MM.1S (cell line): ENCODE data around the gene CUTA.

ENCODE experiments used
- DNase-seq: peaks from one replicate; pipeline ENCODE4 v3.0.0-alpha.2; 2015
- H2AFZ ChIP-seq: fragments of 300-600 bp; sonication (generic); 2 replicates; pipeline ENCODE4 v1.6.0; 2016; ENCODE audit warnings: antibody characterized with exemption, low read length
- H3F3A ChIP-seq: fragments of 300-600 bp; sonication (generic); 2 replicates; pipeline ENCODE4 v1.6.1; 2016; ENCODE audit warnings: mild to moderate bottlenecking, antibody characterized with exemption, low read length, moderate library complexity, mixed read lengths; ENCODE audit not compliant: insufficient read depth
- H3K27ac ChIP-seq: fragments of 300-600 bp; sonication (generic); 2 replicates; pipeline ENCODE4 v1.5.1; 2016; ENCODE audit warnings: mild to moderate bottlenecking, low read length
- H3K27me3 ChIP-seq: fragments of 300-600 bp; sonication (generic); replicated peaks from 2 replicates; pipeline ENCODE4 v1.6.0; 2016; ENCODE audit warnings: low read length; ENCODE audit not compliant: insufficient read depth
- H3K36me3 ChIP-seq: fragments of 300-600 bp; sonication (generic); replicated peaks from 2 replicates; pipeline ENCODE4 v1.6.1; 2016; ENCODE audit warnings: mild to moderate bottlenecking, low read length, mixed read lengths; ENCODE audit not compliant: insufficient read depth
- H3K4me1 ChIP-seq: fragments of 300-600 bp; sonication (generic); 2 replicates; pipeline ENCODE4 v1.6.1; 2016; ENCODE audit warnings: low read length, mixed read lengths
- H3K4me2 ChIP-seq: fragments of 300-600 bp; sonication (generic); 2 replicates; pipeline ENCODE4 v1.6.0; 2016; ENCODE audit warnings: low read depth, low read length
- H3K4me3 ChIP-seq: fragments of 300-600 bp; sonication (generic); 2 replicates; pipeline ENCODE4 v1.5.1; 2016; ENCODE audit warnings: low read length, mixed read lengths
- H3K79me2 ChIP-seq: fragments of 300-600 bp; sonication (generic); 2 replicates; pipeline ENCODE4 v1.6.1; 2016; ENCODE audit warnings: mixed run types, low read length, mixed read lengths
- H3K9ac ChIP-seq: fragments of 300-600 bp; sonication (generic); 2 replicates; pipeline ENCODE4 v1.6.1; 2016; ENCODE audit warnings: low read length, mixed read lengths
- H3K9me2 ChIP-seq: fragments of 300-600 bp; sonication (generic); replicated peaks from 2 replicates; pipeline ENCODE4 v1.6.1; 2016; ENCODE audit warnings: mild to moderate bottlenecking, low read length, mixed read lengths; ENCODE audit not compliant: insufficient read depth
- H3K9me3 ChIP-seq: fragments of 300-600 bp; sonication (generic); replicated peaks from 2 replicates; pipeline ENCODE4 v1.6.1; 2016; ENCODE audit warnings: mild to moderate bottlenecking, low read length, mixed read lengths; ENCODE audit not compliant: insufficient read depth
- H4K20me1 ChIP-seq: fragments of 300-600 bp; sonication (generic); 2 replicates; pipeline ENCODE4 v1.6.1; 2016; ENCODE audit warnings: mild to moderate bottlenecking, low read length, moderate library complexity, mixed read lengths; ENCODE audit not compliant: insufficient read depth
- EZH2 ChIP-seq: fragments of 300-600 bp; sonication (generic); optimal IDR thresholded peaks from 2 replicates; pipeline ENCODE3; 2017; ENCODE audit warnings: low read depth, mild to moderate bottlenecking, antibody characterized with exemption, low read length, mixed read lengths
- EZH2phosphoT487 ChIP-seq: fragments of 300-600 bp; sonication (generic); IDR thresholded peaks from 2 replicates; pipeline ENCODE4 v1.6.1; 2018; ENCODE audit warnings: antibody characterized with exemption, low read length
- TF ChIP-seq, protein P1 (sequence below): fragments of 300-600 bp; sonication (generic); IDR thresholded peaks from 2 replicates; pipeline ENCODE4 v1.5.1; 2016; ENCODE audit warnings: antibody characterized with exemption, low read length, mixed read lengths

CUTA gene

GRCh38 chr6:33452496-33452895, 34.6 kb upstream of the CUTA start:
- no peak overlapping the region for H3K27ac ChIP-seq
- no peak overlapping the region for H3K4me2 ChIP-seq
- H2AFZ ChIP-seq, result no peak overlapping the region
- TF ChIP-seq EZH2 (no peak), EZH2phosphoT487 (no peak)
- TF ChIP-seq, protein P1, sequence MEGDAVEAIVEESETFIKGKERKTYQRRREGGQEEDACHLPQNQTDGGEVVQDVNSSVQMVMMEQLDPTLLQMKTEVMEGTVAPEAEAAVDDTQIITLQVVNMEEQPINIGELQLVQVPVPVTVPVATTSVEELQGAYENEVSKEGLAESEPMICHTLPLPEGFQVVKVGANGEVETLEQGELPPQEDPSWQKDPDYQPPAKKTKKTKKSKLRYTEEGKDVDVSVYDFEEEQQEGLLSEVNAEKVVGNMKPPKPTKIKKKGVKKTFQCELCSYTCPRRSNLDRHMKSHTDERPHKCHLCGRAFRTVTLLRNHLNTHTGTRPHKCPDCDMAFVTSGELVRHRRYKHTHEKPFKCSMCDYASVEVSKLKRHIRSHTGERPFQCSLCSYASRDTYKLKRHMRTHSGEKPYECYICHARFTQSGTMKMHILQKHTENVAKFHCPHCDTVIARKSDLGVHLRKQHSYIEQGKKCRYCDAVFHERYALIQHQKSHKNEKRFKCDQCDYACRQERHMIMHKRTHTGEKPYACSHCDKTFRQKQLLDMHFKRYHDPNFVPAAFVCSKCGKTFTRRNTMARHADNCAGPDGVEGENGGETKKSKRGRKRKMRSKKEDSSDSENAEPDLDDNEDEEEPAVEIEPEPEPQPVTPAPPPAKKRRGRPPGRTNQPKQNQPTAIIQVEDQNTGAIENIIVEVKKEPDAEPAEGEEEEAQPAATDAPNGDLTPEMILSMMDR, result no peak
- DNase-seq, result no peak
- no peaks in the 10 kb centered on the region for H3K36me3 ChIP-seq
- H3K9me3 ChIP-seq, result no peaks in the 10 kb centered on the region
- H3K27me3 ChIP-seq, result no peaks in the 10 kb centered on the region
- H3F3A ChIP-seq, result no peaks in the 10 kb centered on the region
- peaks cover 20% of the 10 kb centered on the region for H3K79me2 ChIP-seq
- no peaks in the 10 kb centered on the region for H3K4me1 ChIP-seq
- H3K9ac ChIP-seq, result no peak overlapping the region
- H3K4me3 ChIP-seq, result no peak overlapping the region
- no peaks in the 10 kb centered on the region for H4K20me1 ChIP-seq
- no peaks in the 10 kb centered on the region for H3K9me2 ChIP-seq

- no peak overlapping the region for H3K27ac ChIP-seq
- H3F3A ChIP-seq, result no peaks in the 10 kb centered on the region
- H2AFZ ChIP-seq, result no peak overlapping the region
- no peak for TF ChIP-seq EZH2phosphoT487
- TF ChIP-seq, protein P1, result no peak
- no peaks in the 10 kb centered on the region for H4K20me1 ChIP-seq
- no peak for DNase-seq
- no peaks in the 10 kb centered on the region for H3K4me1 ChIP-seq
- H3K27me3 ChIP-seq, result no peaks in the 10 kb centered on the region
- H3K9ac ChIP-seq, result no peak overlapping the region
- H3K4me2 ChIP-seq, result no peak overlapping the region
- peaks cover 20% of the 10 kb centered on the region for H3K79me2 ChIP-seq
- no peaks in the 10 kb centered on the region for H3K36me3 ChIP-seq
- H3K9me2 ChIP-seq, result no peaks in the 10 kb centered on the region
- H3K9me3 ChIP-seq, result no peaks in the 10 kb centered on the region
- no peak overlapping the region for H3K4me3 ChIP-seq
Observed at GRCh38 chr6:33451606-33452005, 33.7 kb upstream of the CUTA start.

GRCh38 chr6:33450434-33450833, 32.5 kb upstream of the CUTA start:
- Histone ChIP-seq H3K79me2 (peaks cover 18% of the 10 kb centered on the region), H2AFZ (no peak overlapping the region), H3K36me3 (no peaks in the 10 kb centered on the region), H3K9ac (no peak overlapping the region), H4K20me1 (no peaks in the 10 kb centered on the region), H3K4me1 (no peaks in the 10 kb centered on the region), H3K4me3 (no peak overlapping the region), H3K27me3 (no peaks in the 10 kb centered on the region), H3K9me2 (no peaks in the 10 kb centered on the region), H3K27ac (no peak overlapping the region), H3K9me3 (no peaks in the 10 kb centered on the region), H3K4me2 (no peak overlapping the region), H3F3A (no peaks in the 10 kb centered on the region)
- DNase-seq, result no peak
- TF ChIP-seq EZH2phosphoT487, result no peak
- TF ChIP-seq EZH2, result no peak
- TF ChIP-seq, protein P1, result no peak

DNA sequence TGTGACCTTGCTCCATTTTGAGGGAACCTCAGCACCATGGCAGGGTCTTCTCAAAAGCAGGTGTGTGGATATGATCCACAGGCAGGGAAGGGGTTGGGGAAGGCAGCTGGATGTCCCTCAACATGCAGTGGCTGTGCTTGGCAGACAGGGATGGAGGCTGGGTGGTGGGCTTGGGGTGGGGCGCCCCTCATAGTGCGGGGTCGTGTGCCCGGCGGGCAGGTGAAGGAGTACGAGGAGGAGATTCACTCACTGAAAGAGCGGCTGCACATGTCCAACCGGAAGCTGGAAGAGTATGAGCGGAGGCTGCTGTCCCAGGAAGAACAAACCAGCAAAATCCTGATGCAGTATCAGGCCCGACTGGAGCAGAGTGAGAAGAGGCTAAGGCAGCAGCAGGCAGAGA, 28.4 kb upstream of the CUTA start:
- Histone ChIP-seq H3K79me2 (no peaks in the 10 kb centered on the region), H4K20me1 (no peaks in the 10 kb centered on the region), H3K9me2 (no peaks in the 10 kb centered on the region), H3K4me1 (no peaks in the 10 kb centered on the region), H3K9me3 (no peaks in the 10 kb centered on the region), H2AFZ (no peak overlapping the region), H3F3A (no peaks in the 10 kb centered on the region), H3K27ac (no peak overlapping the region), H3K4me3 (no peak overlapping the region), H3K9ac (no peak overlapping the region), H3K27me3 (no peaks in the 10 kb centered on the region), H3K36me3 (no peaks in the 10 kb centered on the region), H3K4me2 (no peak overlapping the region)
- TF ChIP-seq EZH2, result no peak
- TF ChIP-seq EZH2phosphoT487, result no peak
- TF ChIP-seq, protein P1, result no peak
- DNase-seq, result no peak
